ENCODE data around the gene NR5A1.

The NR5A1 gene

DNA sequence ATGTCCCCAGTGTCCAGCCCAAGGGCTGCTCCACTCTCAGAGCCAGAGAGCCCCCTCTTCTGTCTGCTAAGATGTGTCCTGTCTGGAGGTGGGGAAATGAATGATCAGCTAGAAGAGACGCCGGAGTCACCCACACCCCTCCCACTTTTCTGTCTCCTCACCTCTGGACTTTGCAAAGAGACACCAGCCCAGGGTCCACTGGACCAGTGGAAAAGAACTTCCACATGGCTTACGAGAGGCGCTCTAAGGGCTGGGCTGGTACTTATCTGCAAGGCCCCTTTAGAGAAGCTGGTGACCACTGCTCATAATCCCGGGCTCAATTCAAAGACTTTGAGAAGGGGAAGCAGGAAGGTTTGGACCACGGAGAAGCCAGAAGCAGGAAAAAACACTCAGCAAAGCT is 9.2 kb downstream of the NR5A1 start:
- no peak for DNase-seq

GRCh38 chr9:124497441-124497840 is 9.8 kb downstream of the NR5A1 start:
- no peak for DNase-seq

DNA sequence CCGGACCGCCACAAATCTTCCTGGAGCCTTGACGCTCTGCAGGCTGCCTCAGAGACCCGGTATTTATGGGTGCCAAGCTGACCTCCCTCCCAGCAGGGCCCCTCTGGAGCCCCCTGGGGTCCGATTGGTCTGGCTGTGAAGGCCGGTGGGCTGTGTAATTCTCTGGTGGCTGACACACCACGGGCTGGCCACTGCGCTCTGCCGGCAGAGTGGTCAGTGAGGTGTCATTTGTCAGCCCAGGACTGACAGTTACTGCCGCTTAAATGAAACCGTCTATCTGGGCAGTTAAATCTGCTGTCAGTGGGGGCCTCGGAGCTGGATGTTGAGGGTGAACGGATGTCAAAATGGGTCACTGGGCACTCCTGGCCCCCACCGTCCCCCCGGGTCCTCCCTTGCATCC is 10.7 kb downstream of the NR5A1 start:
- no peak for DNase-seq

DNA sequence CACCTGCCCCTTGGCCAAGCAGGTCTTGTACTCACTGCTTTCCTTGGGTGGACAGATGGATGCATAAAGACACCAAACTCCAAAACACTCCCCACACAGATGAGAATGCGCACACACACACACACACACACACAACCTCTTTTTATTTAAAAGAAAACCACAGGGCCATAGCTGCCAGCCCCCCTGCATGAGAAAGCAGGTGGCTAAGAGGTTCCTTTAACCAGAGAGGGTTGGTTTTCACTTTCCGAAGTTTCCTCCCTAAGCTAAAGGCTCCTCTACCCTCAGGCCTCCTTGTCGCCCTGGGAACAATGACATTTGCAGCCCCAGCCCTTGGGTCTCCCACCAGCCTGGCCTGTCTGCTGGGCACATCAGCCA is 11.1 kb downstream of the NR5A1 start:
- no peak for DNase-seq

- DNase-seq, result no peak
Measured at GRCh38 chr9:124495126-124496074, 11.8 kb downstream of the NR5A1 start.

DNA sequence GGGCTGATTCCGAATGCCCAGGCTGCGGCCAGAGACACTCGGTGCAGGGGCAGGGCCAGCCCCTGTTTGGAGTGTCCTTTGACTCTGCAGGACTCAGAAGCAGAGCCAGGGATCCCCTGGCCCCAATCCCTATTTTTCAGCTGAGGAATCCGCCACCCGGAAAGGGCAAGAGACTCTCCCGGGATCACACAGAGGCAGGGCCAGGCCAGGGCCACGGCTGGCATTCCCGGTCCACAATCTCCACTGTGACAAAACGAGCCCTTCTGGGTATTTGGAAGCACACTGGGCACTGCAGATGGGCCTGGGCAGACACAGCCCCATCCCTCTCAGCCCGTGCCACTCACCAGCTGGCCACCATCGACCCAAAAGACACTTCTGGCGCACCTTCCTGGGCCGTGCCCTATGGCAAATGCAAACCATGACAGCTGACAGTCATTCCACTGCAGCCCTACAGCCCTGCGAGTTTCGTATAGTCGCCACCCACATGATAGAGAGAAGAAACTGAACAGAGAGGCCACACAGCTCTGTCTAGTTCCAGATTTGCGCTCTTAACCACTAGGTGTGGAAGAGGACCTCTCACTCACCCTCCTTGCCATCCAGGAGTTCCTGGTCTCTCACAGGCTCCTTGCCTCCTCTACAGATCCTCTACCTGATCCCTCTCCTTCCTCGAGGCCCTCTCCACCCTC is 13.3 kb downstream of the NR5A1 start:
- DNase-seq, result no peak

DNA sequence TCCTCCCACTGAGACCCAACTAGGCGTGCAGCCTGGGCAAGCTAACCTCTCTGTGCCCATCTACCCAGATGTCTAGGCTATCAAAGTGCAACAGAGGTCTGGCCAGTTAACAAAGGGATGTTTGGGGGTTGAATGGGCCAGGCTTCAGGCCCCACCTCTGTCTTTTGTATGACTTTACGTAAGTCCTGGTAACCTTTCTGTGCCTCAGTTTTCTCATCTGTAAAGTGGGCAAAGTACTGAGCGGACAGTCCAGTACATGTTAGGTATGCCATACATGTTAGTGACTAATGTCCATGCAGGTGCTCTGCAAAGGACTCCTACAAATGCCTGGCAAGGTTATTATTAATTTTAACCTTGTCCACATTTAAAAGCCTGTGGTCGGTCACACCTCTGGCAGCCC is 14.0 kb downstream of the NR5A1 start:
- DNase-seq, result no peak

GRCh38 chr9:124492818-124493217 is 14.4 kb downstream of the NR5A1 start:
- no peak for DNase-seq

DNA sequence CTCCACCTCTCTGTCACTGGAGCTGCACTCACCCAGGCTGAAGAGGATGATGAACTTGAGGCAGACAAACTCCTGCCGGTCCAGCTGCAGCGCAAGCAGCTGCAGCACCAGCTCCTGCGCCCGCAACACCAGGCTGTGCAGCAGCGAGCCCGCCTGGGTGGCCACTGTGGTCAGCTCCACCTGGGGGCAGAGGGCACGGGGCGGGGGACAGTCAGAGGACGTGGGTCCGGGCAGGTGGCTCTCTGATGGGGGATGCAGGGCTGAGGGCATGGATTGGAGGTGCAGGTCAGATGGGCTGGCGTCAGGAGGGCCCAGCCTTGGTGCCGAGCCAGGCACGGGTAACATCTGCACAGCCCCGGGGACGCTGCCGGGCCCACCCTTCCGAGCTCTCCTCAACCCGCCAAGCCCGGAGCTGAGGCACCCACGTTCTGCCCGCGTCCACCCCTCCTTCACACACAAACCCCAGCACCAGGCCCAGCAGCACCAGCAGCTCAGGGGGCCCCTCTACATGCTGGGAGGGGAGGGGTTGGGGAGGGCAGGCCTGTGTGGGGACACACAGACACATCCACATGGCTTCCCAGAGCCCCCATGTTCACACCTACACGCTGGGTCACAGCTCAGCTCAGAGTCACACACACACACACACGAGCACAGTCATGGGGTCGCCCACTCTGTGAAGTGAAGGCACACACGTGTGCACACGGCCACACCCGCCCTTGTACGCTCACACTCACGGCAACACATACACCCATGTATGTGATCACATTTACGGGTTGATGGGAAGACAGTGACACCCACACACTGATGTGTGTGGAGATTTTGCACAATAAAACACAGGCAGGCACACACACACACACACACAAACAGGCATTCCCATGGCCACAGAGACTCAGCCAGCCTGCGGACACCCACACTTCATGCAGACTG is 15.9 kb downstream of the NR5A1 start:
- no peak for DNase-seq

DNA sequence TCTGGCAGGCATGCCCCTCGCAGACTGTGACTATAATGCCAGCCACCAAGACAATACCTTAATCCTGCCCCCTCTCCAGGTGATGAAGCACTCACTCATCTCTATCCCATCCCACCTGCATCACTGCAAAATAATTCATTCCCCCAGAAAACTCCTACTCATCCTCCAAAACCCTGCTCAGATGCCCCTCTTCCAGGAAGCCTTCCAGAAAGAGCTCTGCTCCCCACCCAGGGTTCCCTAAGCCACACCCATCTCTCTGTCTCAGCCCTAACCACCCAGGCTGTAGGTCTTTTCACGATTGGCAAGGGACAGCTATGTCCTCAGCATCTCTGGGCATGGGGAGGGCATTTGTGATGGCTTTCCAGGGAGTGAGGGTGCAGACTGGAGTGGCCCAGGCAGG is 17.2 kb downstream of the NR5A1 start:
- no peak for DNase-seq

GRCh38 chr9:124489222-124489621 is 18.0 kb downstream of the NR5A1 start:
- no peak for DNase-seq

- DNase-seq, result no peak
Measured at GRCh38 chr9:124488641-124489210, 18.5 kb downstream of the NR5A1 start.

GRCh38 chr9:124487260-124488182 is 19.7 kb downstream of the NR5A1 start:
- no peak for DNase-seq

- DNase-seq, result no peak
Measured at GRCh38 chr9:124486778-124487259, 20.4 kb downstream of the NR5A1 start.

- no peak for DNase-seq
Measured at GRCh38 chr9:124485936-124486335, 21.3 kb downstream of the NR5A1 start.

- DNase-seq, result no peak
Measured at GRCh38 chr9:124485201-124485600, 22.0 kb downstream of the NR5A1 start.

- no peak for DNase-seq
Measured at GRCh38 chr9:124483481-124483880, 23.7 kb downstream of the NR5A1 start.

DNA sequence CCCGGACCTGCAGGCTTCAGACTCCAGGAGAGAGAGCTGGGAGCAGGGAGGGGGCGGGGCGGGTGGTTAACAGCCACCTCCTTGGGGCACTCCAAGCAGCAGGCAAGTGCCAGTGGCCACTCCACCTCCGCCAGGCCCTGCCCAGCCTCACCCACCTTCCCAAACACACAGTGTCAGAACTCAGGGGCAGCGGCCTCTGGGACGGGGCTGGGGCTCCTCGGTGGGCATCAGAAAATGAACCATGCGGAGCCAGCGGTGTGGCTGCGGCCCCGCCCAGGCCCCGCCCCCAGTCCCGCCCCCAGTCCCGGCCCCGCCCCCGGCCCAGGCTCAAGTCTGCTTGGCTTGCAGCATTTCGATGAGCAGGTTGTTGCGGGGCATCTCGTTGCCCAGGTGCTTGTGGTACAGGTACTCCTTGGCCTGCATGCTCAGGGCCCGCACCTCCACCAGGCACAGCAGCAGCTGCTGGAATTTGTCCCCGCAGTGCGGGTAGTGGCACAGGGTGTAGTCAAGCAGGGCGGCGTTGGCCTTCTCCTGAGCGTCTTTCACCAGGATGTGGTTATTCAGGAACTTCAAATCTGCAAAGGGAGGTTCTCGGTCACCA is 24.7 kb downstream of the NR5A1 start:
- DNase-seq, result no peak

DNA sequence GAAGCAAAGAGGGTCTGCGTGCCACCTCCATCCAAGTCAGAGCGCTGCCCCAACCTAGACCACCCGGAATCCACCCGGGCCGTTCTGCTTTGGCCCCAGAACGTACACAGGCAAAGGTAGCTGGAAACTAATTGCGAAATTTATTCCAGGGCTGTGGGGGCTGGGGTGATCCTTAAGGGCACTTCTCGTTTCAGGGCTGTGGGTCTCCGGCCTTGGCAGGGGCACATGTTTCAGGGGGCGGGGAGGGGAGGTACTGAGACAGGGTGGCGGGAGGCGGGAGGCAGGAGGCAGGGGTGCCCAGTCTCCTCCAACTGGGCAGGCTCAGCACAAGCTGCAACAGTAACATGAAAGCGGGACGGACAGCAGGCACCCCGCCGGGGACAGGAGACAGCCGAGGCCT is 26.1 kb downstream of the NR5A1 start:
- DNase-seq, result no peak

DNA sequence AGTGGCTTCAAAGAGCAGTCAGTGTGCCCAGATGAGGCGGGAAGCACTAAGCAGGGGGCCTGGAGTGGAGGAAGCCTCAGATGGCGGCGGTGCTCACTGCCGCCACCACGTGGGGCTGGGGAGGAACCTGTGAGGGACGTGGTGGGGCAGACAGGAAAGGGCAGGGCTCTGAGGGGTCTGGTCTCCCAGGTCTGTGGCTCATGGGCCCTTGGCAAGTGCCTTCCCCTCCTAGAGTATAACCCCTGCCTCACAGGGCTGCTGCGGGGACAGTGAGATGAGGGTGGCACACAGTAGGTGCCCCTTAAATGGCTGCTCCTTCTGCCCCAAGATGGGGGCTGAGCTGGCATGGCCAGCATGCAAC is 26.6 kb downstream of the NR5A1 start:
- no peak for DNase-seq

DNA sequence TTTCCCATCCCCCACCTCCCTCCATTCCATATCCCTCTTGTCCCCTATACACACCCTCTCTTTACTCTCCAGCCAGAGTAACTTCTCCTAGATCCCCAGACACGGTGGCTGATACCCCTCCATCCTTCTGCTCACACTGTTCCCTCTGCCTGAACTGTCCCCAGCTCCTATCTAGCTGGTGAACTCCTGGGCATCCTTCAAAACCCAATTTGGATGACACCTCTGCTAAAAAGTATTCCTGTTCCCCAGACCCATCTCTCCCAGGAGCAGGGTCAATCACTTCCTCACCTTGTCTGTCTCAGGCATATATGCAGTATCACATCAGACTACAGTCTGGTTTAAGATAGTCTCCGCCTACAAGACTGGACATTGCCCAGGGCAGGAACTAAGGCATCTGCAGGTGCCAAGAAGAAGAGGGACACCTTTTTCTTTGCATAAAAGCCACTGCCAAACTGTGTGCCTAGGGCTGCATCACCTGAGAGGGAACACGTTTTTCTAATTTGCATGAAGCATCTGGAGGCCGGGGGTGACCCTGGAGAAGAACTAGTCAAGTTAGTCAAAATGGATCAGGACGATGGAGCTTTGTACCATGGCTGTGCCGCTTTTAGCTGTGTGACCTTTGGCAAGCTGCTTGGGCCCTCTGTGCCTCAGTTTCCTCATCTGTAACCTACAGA is 27.1 kb downstream of the NR5A1 start:
- no peak for DNase-seq

Measured in NCI-H2081 (cell line).